Breast epithelium (tissue), 4 donors: Measurements from ENCODE around the gene TCF3. TPM values are rescaled to one million over a fixed set of nuclear protein-coding genes. Genes with fewer than 3 reads are reported as not detected.

Experiments used
- DNase-seq, 2 donors: peaks; one replicate each; pipeline ENCODE4 v3.0.0-alpha.2; 2019; ENCODE audit warnings: low spot score in 2 of 2
- H3K27ac ChIP-seq, 2 donors: fragments of 200-600 bp; sonication (generic) in 1 of 2; one replicate each; pipeline ENCODE4 v1.5.1; 2016 to 2019; ENCODE audit warnings: mild to moderate bottlenecking in 1 of 2
- H3K27me3 ChIP-seq, 2 donors: fragments of 200-600 bp; sonication (generic) in 1 of 2; one replicate each; pipeline versions ENCODE4 v1.5.1 to v1.6.0; 2017 to 2019; ENCODE audit warnings: control low read depth in 1 of 2, mild to moderate bottlenecking in 1 of 2
- H3K36me3 ChIP-seq: fragments of 200-600 bp; one replicate; pipeline ENCODE4 v1.5.1; 2019
- H3K4me1 ChIP-seq, 2 donors: fragments of 200-600 bp; sonication (generic); one replicate each; pipeline ENCODE4 v1.5.1; 2016 to 2019; ENCODE audit warnings: control low read depth in 1 of 2
- H3K4me3 ChIP-seq, 3 donors: fragments of 200-600 bp; sonication (generic); 1 replicate in 2 of 3; 2 replicates in 1 of 3; pipeline ENCODE4 v1.5.1; 2016 to 2019; ENCODE audit warnings: mild to moderate bottlenecking in 3 of 3, moderate library complexity in 2 of 3
- H3K9me3 ChIP-seq, 2 donors: fragments of 200-600 bp; sonication (generic) in 1 of 2; one replicate each; pipeline ENCODE4 v1.5.1; 2016 to 2019; ENCODE audit warnings: control low read depth in 1 of 2
- CTCF ChIP-seq, 3 donors: fragments of 450-650 bp; IDR thresholded peaks; one replicate each; pipeline ENCODE4 v1.5.1; 2016 to 2017; ENCODE audit warnings: antibody characterized with exemption in 3 of 3, mild to moderate bottlenecking in 3 of 3, moderate library complexity in 3 of 3
- POLR2A ChIP-seq: fragments of 450-650 bp; IDR thresholded peaks from one replicate; pipeline ENCODE4 v1.6.1; 2016; ENCODE audit warnings: antibody characterized with exemption, mild to moderate bottlenecking, moderate library complexity
- POLR2AphosphoS5 ChIP-seq, 3 donors: sonication (generic); formaldehyde crosslinking; IDR thresholded peaks; one replicate each; pipeline ENCODE4 v1.6.1; 2017; ENCODE audit warnings: antibody characterized with exemption in 3 of 3
- intact Hi-C: fragments of 100-400 bp; cut with DNase I; formaldehyde crosslinking; loops from one replicate; pipeline ENCODE4 v1.15.1; 2023; ENCODE audit warnings: low total_unique reads
- total RNA-seq, 3 donors: library from RNA; depleted of rRNA; stranded (reverse); fragments of >200 nt; gene quantifications; one replicate each; pipeline ENCODE4 v1.1.0, GENCODE V29; 2016

The TCF3 gene
- total RNA-seq, 3 donors from 2014 or later, result 38.6 to 45.3 (median 42.3) TPM

GRCh38 chr19:1621021-1621420, 31.4 kb downstream of the TCF3 start:
- intact Hi-C loops, result no loop called here
- DNase-seq, result no peak
- TF ChIP-seq CTCF (IDR thresholded peaks at IDR 0.05) (no peak), POLR2AphosphoS5 (IDR thresholded peaks at IDR 0.05) (no peak), POLR2A (no peak)
- no peaks in the 10 kb centered on the region for H3K36me3 ChIP-seq
- H3K4me1 ChIP-seq, result no peaks in the 10 kb centered on the region
- no peaks in the 10 kb centered on the region for H3K27me3 ChIP-seq
- no peaks in the 10 kb centered on the region for H3K9me3 ChIP-seq
- no peak overlapping the region for H3K4me3 ChIP-seq
- no peak overlapping the region for H3K27ac ChIP-seq

GRCh38 chr19:1620502-1620901, 31.9 kb downstream of the TCF3 start:
- intact Hi-C loops, result no loop called here
- H3K4me3 ChIP-seq, result no peak overlapping the region

GRCh38 chr19:1619703-1620102, 32.7 kb downstream of the TCF3 start:
- intact Hi-C loops, result loop anchor here (5.0 kb wide), 1 partner anchor 72 kb away; no protein-coding TSS in a partner anchor
- no peaks in the 10 kb centered on the region for H3K27me3 ChIP-seq
- DNase-seq, result no peak
- no peaks in the 10 kb centered on the region for H3K9me3 ChIP-seq
- no peak for TF ChIP-seq POLR2A
- no peak for TF ChIP-seq POLR2AphosphoS5 (IDR thresholded peaks at IDR 0.05)
- TF ChIP-seq CTCF (IDR thresholded peaks at IDR 0.05), result no peak
- H3K4me3 ChIP-seq, result no peak overlapping the region
- peaks cover 8% of the 10 kb centered on the region for H3K36me3 ChIP-seq
- no peak overlapping the region for H3K27ac ChIP-seq
- H3K4me1 ChIP-seq, result no peaks in the 10 kb centered on the region

More at GRCh38 chr19:1620502-1620901, 31.9 kb downstream of the TCF3 start:
- peaks cover under 1% of the 10 kb centered on the region for H3K36me3 ChIP-seq
- H3K27ac ChIP-seq, result no peak overlapping the region
- H3K4me1 ChIP-seq, result no peaks in the 10 kb centered on the region
- H3K27me3 ChIP-seq, result no peaks in the 10 kb centered on the region
- no peak for TF ChIP-seq CTCF (IDR thresholded peaks at IDR 0.05)
- no peak for TF ChIP-seq POLR2AphosphoS5 (IDR thresholded peaks at IDR 0.05)
- no peak for TF ChIP-seq POLR2A
- H3K9me3 ChIP-seq, result no peaks in the 10 kb centered on the region
- no peak for DNase-seq

- DNase-seq, result no peak
- TF ChIP-seq POLR2AphosphoS5 (IDR thresholded peaks at IDR 0.05), result no peak
- no peak for TF ChIP-seq POLR2A
- no peak for TF ChIP-seq CTCF (IDR thresholded peaks at IDR 0.05)
- peaks cover 10% of the 10 kb centered on the region for H3K36me3 ChIP-seq
Observed at GRCh38 chr19:1619094-1619439, 33.3 kb downstream of the TCF3 start.

GRCh38 chr19:1618157-1619093, 34.0 kb downstream of the TCF3 start:
- peaks cover 10% of the 10 kb centered on the region for H3K36me3 ChIP-seq
- no peak for DNase-seq
- no peaks in the 10 kb centered on the region for H3K4me1 ChIP-seq
- TF ChIP-seq CTCF (IDR thresholded peaks at IDR 0.05), result peak in 2 of 3 donors; percentile 25 to 41
- no peak for TF ChIP-seq POLR2A
- TF ChIP-seq POLR2AphosphoS5 (IDR thresholded peaks at IDR 0.05), result no peak
- no peak overlapping the region for H3K4me3 ChIP-seq
- no peaks in the 10 kb centered on the region for H3K9me3 ChIP-seq
- intact Hi-C loops, result loop anchor here (5.0 kb wide), 1 partner anchor 71 kb away; no protein-coding TSS in a partner anchor
- no peaks in the 10 kb centered on the region for H3K27me3 ChIP-seq
- H3K27ac ChIP-seq, result no peak overlapping the region

More at GRCh38 chr19:1619094-1619439, 33.3 kb downstream of the TCF3 start:
- no peaks in the 10 kb centered on the region for H3K9me3 ChIP-seq
- no peak overlapping the region for H3K27ac ChIP-seq
- intact Hi-C loops, result loop anchor here (5.0 kb wide), 1 partner anchor 72 kb away; no protein-coding TSS in a partner anchor
- H3K27me3 ChIP-seq, result no peaks in the 10 kb centered on the region
- H3K4me3 ChIP-seq, result no peak overlapping the region
- H3K4me1 ChIP-seq, result no peaks in the 10 kb centered on the region
